PC-3 (cell line): ENCODE results near the gene TADA2B.

Experiments used
- CTCF ChIP-seq: fragments of 300-600 bp; sonication (generic); conservative IDR thresholded peaks from 2 replicates; pipeline ENCODE4 v1.5.1; 2017; ENCODE audit warnings: antibody characterized with exemption, low read depth, mild to moderate bottlenecking, low read length
- EZH2phosphoT487 ChIP-seq: fragments of 300-600 bp; sonication (generic); IDR thresholded peaks from 2 replicates; pipeline ENCODE4 v1.6.1; 2018; ENCODE audit warnings: mild to moderate bottlenecking, antibody characterized with exemption, low read length, borderline replicate concordance

- TF ChIP-seq CTCF (no peak), EZH2phosphoT487 (no peak)
These were observed 6.6 kb downstream of the TADA2B start for GRCh38 chr4:7049739-7050138.
